OCI-LY3 (cell line): ENCODE measurements around the gene COX6A2.

ENCODE experiments used
- H2AFZ ChIP-seq: fragments of 200-600, 300-600 bp; shearing (Covaris generic); 2 replicates; pipeline ENCODE4 v1.6.0; 2014; ENCODE audit warnings: antibody characterized with exemption, low read depth, low read length
- H3K27ac ChIP-seq: fragments of 200-600, 300-600 bp; sonication (generic); 2 replicates; pipeline ENCODE4 v1.5.1; 2014; ENCODE audit warnings: mild to moderate bottlenecking, low read length, moderate library complexity, mixed read lengths
- H3K27me3 ChIP-seq: fragments of 200-600, 300-600 bp; sonication (generic); 2 replicates; pipeline ENCODE4 v1.6.1; 2014; ENCODE audit warnings: low read depth, low read length, mixed read lengths
- H3K36me3 ChIP-seq: fragments of 200-600, 300-600 bp; sonication (generic); replicated peaks from 2 replicates; pipeline ENCODE3; 2014; ENCODE audit warnings: low read depth, low read length, mixed read lengths
- H3K4me1 ChIP-seq: fragments of 300-600, 200-600 bp; sonication (generic); 2 replicates; pipeline ENCODE4 v1.6.1; 2014; ENCODE audit warnings: low read length, mixed read lengths
- H3K4me2 ChIP-seq: fragments of 200-600, 300-600 bp; sonication (generic); 2 replicates; pipeline ENCODE4 v1.6.1; 2014; ENCODE audit warnings: low read length, mixed read lengths
- H3K4me3 ChIP-seq: fragments of 300-600, 200-600 bp; sonication (generic); 2 replicates; pipeline ENCODE4 v1.5.1; 2014; ENCODE audit warnings: antibody characterized with exemption, mild to moderate bottlenecking, low read length, moderate library complexity
- H3K79me2 ChIP-seq: fragments of 300-600, 200-600 bp; shearing (Covaris generic); 2 replicates; pipeline ENCODE4 v1.6.1; 2014; ENCODE audit warnings: mild to moderate bottlenecking, low read length, mixed read lengths
- H3K9ac ChIP-seq: fragments of 300-600, 200-600 bp; shearing (Covaris generic); 2 replicates; pipeline ENCODE4 v1.6.0; 2014; ENCODE audit warnings: mild to moderate bottlenecking, low read length, moderate library complexity
- H3K9me3 ChIP-seq: fragments of 200-600, 300-600 bp; shearing (Covaris generic); 2 replicates; pipeline ENCODE4 v1.6.1; 2014; ENCODE audit warnings: low read length, mixed read lengths; ENCODE audit not compliant: insufficient read depth
- H4K20me1 ChIP-seq: fragments of 200-600, 300-600 bp; sonication (generic); 2 replicates; pipeline ENCODE4 v1.6.1; 2016; ENCODE audit warnings: low read length, mixed read lengths; ENCODE audit not compliant: insufficient read depth
- CTCF ChIP-seq: fragments of 200-600, 300-600 bp; sonication (generic); IDR thresholded peaks from 2 replicates; pipeline ENCODE4 v1.5.1; 2014; ENCODE audit warnings: antibody characterized with exemption, low read length, low read depth
- EZH2phosphoT487 ChIP-seq: fragments of 200-600 bp; shearing (Covaris generic); IDR thresholded peaks from 2 replicates; pipeline ENCODE4 v1.6.1; 2018; ENCODE audit warnings: antibody characterized with exemption, mixed run types, low read depth

The COX6A2 gene

GRCh38 chr16:31395647-31396046 lies 32.5 kb downstream of the COX6A2 start:
- Histone ChIP-seq H3K4me1 (peaks cover 26% of the 10 kb centered on the region), H3K4me3 (no peak overlapping the region), H3K9ac (no peak overlapping the region), H3K9me3 (no peaks in the 10 kb centered on the region), H3K36me3 (no peaks in the 10 kb centered on the region), H2AFZ (no peak overlapping the region), H3K4me2 (no peak overlapping the region), H4K20me1 (no peaks in the 10 kb centered on the region), H3K27me3 (no peaks in the 10 kb centered on the region), H3K27ac (no peak overlapping the region), H3K79me2 (no peaks in the 10 kb centered on the region)
- no peak for TF ChIP-seq EZH2phosphoT487
- TF ChIP-seq CTCF: no peak

GRCh38 chr16:31393056-31393455 lies 35.1 kb downstream of the COX6A2 start, which contains the start of gene ITGAD:
TSS of gene ITGAD (plus strand) at chr16:31393335. CDS start at chr16:31393361, 26 bp downstream.
- H2AFZ ChIP-seq: peak within 1 kb of the TSS; percentile 61; the same call in 1 of the 2 replicates
- no peaks in the 10 kb centered on the region for H3K9me3 ChIP-seq
- H3K4me3 ChIP-seq: peak within 1 kb of the TSS; percentile 70
- no peak within 1 kb of the TSS for H3K27ac ChIP-seq
- H3K9ac ChIP-seq: peak within 1 kb of the TSS; percentile 46; the same call in 1 of the 2 replicates
- H3K36me3 ChIP-seq: no peaks in the 10 kb centered on the region
- H3K4me2 ChIP-seq: peak within 1 kb of the TSS; percentile 59
- H3K27me3 ChIP-seq: no peaks in the 10 kb centered on the region
- H4K20me1 ChIP-seq: no peaks in the 10 kb centered on the region
- TF ChIP-seq CTCF (no peak), EZH2phosphoT487 (no peak)
- H3K79me2 ChIP-seq: no peaks in the 10 kb centered on the region
- H3K4me1 ChIP-seq: peaks cover 26% of the 10 kb centered on the region

- no peak overlapping the region for H3K9ac ChIP-seq
- H3K79me2 ChIP-seq: no peaks in the 10 kb centered on the region
- no peak overlapping the region for H3K4me3 ChIP-seq
- H3K36me3 ChIP-seq: no peaks in the 10 kb centered on the region
- H3K27me3 ChIP-seq: peaks cover 13% of the 10 kb centered on the region; the same call in 1 of the 2 replicates
- no peak overlapping the region for H2AFZ ChIP-seq
- H3K9me3 ChIP-seq: no peaks in the 10 kb centered on the region
- TF ChIP-seq CTCF (no peak), EZH2phosphoT487 (no peak)
- H3K27ac ChIP-seq: no peak overlapping the region
- no peak overlapping the region for H3K4me2 ChIP-seq
- no peaks in the 10 kb centered on the region for H4K20me1 ChIP-seq
- H3K4me1 ChIP-seq: peaks cover 21% of the 10 kb centered on the region
Observed at GRCh38 chr16:31390504-31391041, 37.6 kb downstream of the COX6A2 start.

GRCh38 chr16:31388535-31388934 lies 39.6 kb downstream of the COX6A2 start:
- Histone ChIP-seq H3K79me2 (no peaks in the 10 kb centered on the region), H3K4me3 (no peak overlapping the region), H3K27me3 (peaks cover 13% of the 10 kb centered on the region; the same call in 1 of the 2 replicates), H2AFZ (no peak overlapping the region), H3K36me3 (no peaks in the 10 kb centered on the region), H3K9ac (no peak overlapping the region), H3K27ac (no peak overlapping the region), H3K9me3 (no peaks in the 10 kb centered on the region), H3K4me1 (peaks cover 20% of the 10 kb centered on the region), H3K4me2 (no peak overlapping the region), H4K20me1 (no peaks in the 10 kb centered on the region)
- no peak for TF ChIP-seq EZH2phosphoT487
- TF ChIP-seq CTCF: no peak
